Activated naive CD8-positive, alpha-beta T cell treated with anti-CD3 and anti-CD28 coated beads, Interleukin-2, amount 50 U/mL, for 16 hours (primary cell): Measurements from ENCODE around the gene SEC24C.
"Not testable (repeated sequence)": the region's sequence is repeated elsewhere in the genome, so short reads cannot be mapped to it uniquely, and the experiment has no call there.

Experiments
- DNase-seq: peaks from one replicate; pipeline ENCODE4 v3.0.0-alpha.2; 2020; ENCODE audit warnings: low read depth, low spot score

Gene SEC24C

DNA sequence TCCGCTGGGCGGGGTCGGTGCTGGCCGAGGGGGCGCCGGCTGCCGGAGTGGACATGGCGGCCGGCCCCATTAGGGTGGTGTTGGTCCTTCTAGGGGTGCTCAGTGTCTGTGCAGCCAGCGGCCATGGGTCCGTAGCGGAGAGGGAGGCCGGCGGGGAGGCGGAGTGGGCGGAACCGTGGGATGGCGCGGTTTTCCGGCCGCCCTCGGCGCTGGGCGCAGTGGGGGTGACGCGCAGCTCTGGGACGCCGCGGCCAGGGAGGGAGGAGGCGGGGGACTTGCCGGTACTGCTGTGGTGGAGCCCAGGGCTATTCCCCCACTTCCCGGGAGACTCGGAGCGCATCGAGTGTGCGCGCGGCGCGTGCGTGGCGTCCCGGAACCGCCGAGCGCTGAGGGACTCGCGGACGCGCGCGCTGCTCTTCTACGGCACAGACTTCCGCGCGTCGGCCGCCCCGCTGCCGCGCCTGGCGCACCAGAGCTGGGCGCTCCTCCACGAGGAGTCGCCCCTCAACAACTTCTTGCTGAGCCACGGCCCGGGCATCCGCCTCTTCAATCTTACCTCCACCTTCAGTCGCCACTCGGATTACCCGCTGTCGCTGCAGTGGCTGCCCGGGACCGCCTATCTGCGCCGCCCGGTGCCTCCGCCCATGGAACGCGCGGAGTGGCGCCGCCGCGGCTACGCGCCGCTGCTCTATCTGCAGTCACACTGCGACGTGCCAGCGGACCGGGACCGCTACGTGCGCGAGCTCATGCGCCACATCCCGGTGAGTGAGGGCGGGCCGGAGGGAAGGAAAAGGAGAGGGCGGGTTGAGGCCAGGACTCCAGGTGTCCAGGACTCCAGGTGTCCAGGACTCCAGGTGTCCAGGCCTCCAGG, 28.3 kb downstream of the SEC24C start:
- DNase-seq, result peak; percentile 42

DNA sequence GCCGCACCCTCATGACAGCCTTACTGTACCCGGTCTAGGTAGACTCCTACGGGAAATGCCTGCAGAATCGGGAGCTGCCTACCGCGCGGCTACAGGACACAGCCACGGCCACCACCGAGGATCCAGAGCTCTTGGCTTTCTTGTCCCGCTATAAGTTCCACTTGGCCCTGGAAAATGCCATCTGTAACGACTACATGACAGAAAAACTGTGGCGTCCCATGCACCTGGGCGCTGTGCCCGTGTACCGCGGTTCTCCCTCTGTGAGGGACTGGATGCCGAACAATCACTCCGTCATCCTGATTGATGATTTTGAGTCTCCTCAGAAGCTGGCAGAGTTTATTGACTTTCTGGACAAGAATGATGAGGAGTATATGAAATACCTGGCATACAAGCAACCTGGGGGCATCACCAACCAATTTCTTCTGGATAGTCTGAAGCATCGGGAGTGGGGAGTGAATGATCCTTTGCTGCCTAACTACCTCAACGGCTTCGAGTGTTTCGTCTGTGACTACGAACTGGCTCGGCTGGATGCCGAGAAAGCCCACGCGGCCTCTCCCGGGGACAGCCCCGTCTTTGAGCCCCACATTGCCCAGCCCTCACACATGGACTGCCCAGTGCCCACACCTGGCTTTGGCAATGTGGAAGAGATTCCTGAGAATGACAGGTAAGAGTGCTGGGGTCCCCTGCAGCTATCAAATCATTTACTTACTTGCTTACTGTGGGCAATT, 29.1 kb downstream of the SEC24C start:
- DNase-seq, result no peak

DNA sequence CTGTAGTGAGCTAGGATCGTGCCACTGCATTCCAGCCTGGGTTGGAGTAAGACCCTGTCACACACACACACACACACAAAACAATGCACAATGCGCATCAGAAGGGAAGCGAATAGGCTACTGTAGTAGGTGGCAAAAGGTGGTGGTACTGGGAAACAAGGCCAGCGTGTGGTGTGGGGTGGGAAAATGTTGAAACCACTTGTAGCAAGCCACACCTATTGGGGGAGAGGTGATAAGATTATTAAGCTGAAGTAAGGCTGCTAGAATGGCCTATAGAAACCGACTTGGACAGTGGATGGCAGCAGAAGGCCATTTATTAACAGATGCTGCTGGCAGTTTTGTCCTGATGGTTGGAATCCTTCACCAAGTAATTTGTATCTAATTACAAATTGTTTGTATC, 30.5 kb downstream of the SEC24C start:
- DNase-seq, result no peak

DNA sequence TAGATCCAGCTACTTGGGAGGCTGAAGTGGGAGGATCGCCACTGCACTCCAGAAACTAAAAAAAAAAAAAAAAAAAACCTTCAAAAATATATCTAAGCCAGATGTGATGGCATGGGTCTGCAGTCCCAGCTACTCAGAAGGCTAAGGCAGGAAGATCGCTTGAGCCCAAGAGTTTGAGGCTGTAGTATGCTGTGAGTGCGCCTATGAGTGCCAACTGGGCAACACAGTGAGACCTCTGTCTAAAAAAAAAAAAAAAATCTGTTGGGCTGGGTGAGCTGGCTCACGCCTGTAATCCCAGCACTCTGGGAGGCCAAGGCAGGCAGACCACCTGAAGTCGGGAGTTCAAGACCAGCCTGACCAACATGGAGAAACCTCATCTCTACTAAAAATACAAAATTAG, 34.8 kb downstream of the SEC24C start:
- DNase-seq, result no peak

DNA sequence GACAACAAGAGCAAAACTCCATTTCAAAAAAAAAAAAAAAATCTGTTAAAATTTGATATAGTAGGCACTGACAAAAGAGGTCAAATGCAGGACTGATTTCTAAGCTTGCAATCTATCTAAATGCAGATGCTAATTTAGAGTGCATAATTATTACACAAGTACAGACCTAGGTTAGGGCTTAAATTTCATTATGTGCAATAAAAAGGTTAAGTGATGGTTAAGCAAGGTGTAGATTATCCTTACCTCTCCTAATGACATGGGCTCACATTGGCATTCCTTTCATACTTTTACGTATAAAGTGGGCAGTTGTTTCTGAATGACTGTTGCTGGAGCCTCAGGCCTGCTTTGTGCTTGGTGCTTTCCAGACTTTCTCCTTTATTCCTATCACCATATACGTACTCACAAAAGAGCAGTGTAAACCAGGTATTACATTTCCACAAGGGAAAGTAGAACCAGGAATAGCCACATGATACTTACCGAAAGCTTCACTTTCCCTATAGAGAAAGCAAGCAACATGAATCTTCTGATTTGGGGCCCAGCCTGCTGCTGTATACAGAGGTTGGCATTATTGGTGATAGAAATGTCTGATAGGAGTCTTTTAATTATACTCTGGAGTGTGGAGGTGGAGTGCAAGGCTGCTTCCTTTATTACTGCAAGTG, 35.5 kb downstream of the SEC24C start:
- no peak for DNase-seq

DNA sequence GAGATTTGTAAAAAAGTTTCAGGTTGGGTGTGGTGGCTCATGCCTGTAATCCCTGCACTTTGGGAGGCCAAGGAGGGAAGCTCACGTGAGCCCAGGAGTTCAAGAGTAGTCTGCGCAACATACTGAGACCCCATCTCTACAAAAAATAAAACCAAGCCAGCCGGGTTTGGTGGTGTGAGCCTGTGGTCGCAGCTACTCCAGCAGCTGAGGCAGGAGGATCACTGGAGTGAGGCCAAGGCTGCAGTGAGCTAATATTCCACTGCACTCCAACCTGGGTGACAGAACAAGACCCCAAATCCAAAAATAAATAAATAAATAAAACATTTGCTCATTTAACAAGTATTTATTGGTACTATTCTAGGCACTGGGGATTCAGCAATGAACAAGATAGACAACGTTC, 36.1 kb downstream of the SEC24C start:
- DNase-seq, result no peak

DNA sequence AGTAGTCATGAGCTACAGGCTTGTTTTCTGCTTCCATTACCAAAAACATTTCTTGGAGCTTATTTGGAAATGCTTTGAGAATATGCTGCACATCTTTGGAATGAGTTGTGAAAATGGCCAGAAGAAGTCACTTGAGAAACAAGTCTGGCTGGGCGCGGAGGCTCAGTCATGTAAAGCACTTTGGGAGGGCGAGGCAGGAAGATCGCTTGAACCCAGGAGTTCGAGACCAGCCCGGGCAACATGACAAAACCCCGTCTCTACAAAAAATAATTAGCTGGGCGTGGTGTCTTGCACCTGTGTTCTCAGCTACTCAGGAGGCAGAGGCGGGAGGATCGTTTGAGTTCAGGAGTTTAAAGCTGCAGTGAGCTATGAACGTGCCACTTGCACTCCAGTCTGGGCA, 36.8 kb downstream of the SEC24C start:
- no peak for DNase-seq

DNA sequence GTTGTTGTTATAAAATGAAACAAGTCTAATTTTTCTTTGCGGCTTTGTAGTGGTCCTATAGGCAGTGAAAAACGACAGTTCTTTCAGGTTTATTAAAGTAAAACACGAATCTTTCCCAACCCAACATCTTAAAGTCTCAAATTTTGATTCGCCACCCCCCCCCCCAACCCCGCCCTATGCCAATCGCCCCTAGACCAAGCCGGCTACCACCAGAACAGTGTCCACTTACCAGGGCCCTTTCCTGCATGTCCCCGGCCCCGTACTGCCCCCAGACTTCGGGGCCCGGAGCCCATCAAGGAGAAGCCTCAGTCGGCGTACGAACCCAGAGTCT, 37.3 kb downstream of the SEC24C start:
- no peak for DNase-seq

DNA sequence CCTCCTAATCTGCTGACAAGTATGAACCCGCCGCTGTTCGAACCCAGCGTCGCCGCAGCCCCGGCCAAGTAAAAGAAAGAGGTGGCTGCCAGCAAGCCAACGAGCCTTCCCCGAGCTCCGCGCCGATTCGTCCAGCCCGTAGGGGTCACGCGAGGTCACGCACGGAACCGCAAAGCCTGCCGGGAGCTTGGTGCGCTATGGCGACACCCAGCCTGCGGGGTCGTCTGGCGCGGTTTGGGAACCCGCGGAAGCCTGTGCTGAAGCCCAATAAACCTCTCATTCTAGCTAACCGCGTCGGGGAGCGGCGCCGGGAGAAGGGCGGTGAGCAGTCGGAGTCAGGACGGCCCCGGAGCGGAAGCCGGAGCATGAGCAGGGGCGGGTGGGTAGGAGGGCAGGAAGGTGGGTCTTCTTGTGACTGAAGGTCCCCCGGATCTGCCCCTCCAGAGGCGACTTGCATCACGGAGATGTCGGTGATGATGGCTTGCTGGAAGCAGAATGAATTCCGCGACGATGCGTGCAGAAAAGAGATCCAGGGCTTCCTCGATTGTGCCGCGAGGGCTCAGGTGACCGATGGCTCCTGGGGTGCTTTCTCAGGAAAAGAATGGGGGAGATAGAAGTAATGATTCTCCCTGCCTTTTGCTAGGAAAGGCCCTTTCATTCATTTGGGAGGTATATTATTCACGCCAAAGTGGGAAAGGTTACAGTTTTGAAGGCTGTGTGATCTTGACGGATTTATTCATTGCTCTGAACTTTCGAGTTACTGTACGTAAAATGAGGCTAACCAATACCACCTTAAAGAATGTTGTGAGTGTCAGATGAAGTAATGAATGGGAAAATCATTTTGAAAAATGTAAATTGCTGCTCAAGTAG, 37.9 kb downstream of the SEC24C start, which contains the start of gene CHCHD1:
TSS of gene CHCHD1 (plus strand) at position 170 of the 870 bp plus-strand sequence. CDS start at position 198, 28 bp downstream.
- DNase-seq, result peak; percentile 88

DNA sequence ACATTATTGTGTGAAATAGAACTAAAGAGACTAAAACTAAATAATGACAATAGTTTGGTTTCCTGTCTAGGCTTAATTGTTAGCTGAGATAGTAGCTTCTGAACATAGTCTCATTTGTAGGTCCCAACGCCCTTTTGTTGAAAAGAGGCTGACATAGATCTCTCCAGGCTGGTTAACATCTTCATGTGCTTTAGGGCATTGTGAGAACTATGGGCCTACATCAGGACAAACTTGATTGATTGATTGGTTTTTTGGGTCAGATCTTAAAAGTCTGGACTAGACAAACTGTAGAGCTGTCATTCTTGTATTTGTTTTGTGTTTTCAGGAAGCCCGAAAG, 38.5 kb downstream of the SEC24C start:
- no peak for DNase-seq

DNA sequence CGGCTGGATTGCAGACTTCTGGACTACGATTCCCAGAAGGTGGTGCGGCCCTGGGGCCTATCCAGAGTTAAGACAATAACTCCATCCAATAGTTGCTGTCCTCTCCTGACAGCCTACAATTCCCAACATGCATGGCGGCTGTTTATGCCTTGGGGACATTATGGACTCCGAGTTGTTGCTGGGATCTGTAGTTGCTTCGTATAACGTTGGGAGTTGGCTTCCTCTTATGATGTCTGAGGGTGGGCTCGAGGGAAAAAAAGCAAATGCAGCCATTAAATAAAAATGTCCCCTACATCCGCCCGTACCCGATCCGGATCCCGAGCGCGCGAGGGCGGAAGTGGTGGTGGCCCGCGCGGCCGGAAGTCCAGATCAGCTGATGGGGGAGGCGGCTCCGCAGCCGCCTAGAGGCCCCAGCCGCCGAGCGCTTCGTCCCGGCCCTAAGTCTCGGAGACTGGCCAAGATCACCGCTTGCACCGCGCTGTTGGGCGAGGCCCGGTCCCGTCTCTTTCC, 41.1 kb downstream of the SEC24C start, which contains the start of gene ZSWIM8:
TSS of gene ZSWIM8 (plus strand) at position 396 of the 510 bp plus-strand sequence. CDS start 273 bp downstream, outside the sequence.
- DNase-seq, result peak; percentile 62

DNA sequence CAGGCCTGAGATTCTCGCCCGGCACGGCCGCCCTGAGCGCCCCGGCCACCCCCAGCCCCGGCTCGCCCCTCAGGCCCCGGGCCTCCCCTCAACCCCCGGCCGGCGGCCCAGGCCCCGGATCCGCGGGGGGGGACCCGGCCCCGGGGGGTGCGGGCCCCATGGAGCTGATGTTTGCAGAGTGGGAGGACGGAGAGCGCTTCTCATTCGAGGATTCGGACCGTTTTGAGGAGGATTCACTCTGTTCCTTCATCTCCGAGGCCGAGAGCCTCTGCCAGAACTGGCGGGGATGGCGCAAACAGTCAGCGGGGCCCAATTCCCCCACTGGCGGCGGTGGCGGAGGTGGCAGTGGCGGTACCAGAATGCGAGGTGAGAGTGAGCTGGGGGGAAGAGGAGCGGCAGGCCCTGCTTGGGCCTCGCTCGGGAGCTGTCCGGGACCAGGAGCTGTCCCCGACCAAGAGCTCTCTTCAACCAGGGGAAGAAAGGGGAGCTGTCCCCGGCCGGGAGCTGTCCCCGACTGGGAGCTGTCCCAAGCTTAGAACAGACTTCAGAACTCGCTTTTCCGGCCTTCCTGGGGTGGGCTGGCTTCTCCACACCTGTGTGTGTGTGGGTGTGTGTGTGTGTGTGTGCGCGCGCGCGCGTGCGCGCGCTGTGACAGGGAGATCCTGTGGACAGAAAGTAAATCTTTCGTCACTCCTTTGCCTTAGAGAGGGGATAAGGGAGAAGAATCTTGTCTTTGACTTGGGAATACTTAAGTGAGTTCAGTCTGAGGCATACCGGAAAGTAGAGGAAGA, 41.7 kb downstream of the SEC24C start:
- no peak for DNase-seq

DNA sequence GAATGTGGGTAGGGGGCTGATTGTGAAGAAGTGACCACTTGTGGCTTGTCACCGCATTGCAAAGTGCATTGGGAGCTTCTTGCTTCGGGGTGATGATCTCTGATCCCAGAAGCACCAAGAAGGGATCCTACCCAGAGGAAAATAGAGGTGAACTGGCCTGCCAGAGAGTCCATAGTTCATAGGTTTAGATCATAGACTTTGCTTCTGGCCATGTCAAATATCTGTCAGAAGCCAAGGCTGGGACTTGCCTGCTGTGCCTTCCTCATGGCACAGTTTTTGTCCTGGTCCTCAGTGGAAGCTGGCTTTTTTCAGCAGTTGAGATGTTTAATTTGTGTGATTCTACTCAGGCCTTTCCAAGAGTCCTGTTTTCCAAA, 42.3 kb downstream of the SEC24C start:
- DNase-seq, result no peak

DNA sequence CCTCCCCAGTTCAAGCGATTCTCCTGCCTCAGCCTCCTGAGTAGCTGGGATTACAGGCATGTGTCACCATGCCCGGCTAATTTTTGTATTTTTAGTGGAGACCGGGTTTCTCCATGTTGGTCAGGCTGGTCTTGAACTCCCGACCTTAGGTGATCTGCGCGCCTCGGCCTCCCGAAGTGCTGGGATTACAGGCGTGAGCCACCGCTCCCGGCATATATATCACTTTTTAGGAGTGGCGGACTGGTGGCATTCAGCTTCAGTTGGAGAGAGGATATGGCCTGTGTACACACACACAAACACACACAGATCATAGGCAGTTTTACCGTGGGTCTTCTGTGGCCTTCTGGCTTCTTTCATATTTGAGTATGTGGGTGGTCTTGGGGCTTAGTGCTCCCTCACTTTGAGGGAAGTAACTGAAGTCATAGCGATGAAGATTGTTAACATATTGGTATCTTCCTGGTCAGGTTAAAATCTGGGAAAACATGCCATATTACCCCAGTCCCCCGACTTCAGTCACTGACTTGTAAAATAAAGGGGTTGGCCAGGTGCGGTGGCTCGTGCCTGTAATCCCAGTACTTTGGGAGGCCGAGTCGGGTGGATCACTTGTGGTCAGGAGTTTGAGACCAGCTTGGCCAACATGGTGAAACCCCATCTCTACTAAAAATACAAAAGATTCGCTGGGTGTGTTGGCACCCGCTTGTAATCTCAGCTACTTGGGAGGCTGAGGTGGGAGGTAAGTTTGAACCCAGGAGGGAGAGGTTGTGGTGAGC, 43.0 kb downstream of the SEC24C start:
- not testable (repeated sequence) for DNase-seq

DNA sequence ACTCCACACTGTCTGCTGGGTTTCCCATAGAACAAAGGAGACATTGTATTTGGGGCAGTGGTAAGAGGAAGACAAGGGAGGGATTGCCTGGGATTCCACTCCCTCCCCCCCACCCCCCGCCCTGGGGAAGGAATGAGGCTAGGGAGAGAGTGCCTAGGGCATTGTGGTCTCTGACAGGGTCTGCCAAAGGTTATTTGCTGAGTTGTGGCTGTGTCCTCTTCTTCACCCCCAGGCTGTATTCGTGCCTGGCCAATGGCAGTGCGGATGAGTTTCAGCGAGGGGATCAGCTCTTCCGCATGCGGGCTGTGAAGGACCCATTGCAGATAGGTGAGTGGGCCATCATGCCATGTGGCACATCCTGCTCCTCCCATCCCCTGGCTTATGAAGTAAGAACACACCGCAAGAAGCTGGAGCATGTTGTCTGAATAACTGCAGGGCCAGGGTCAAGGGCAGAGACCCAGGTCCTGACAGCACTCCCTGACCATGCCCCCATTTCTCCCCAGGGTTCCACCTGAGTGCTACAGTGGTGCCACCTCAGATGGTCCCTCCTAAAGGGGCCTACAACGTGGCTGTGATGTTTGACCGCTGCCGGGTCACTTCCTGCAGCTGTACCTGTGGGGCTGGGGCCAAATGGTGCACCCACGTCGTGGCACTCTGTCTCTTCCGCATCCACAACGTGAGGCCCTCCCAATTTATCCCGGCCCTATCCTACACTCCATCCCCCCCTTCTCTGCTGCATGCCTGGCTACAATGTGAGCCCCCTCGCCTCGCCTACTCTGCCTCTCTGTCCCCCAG, 44.9 kb downstream of the SEC24C start:
- no peak for DNase-seq

DNA sequence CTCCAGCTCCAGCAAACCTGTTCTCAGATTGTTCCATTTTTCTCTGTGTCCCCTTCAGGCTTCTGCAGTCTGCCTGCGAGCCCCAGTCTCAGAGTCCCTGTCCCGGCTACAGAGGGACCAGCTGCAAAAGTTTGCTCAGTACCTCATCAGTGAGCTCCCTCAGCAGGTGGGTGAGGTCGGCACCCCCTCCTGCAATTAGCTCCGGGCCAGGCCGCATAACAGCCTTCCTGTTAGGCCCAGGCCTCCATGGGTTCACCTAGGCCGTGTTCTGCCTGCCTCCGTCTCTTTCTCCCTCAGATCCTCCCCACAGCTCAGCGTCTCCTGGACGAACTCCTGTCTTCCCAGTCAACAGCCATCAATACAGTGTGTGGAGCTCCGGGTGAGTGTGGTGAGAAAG, 45.5 kb downstream of the SEC24C start:
- DNase-seq, result no peak

DNA sequence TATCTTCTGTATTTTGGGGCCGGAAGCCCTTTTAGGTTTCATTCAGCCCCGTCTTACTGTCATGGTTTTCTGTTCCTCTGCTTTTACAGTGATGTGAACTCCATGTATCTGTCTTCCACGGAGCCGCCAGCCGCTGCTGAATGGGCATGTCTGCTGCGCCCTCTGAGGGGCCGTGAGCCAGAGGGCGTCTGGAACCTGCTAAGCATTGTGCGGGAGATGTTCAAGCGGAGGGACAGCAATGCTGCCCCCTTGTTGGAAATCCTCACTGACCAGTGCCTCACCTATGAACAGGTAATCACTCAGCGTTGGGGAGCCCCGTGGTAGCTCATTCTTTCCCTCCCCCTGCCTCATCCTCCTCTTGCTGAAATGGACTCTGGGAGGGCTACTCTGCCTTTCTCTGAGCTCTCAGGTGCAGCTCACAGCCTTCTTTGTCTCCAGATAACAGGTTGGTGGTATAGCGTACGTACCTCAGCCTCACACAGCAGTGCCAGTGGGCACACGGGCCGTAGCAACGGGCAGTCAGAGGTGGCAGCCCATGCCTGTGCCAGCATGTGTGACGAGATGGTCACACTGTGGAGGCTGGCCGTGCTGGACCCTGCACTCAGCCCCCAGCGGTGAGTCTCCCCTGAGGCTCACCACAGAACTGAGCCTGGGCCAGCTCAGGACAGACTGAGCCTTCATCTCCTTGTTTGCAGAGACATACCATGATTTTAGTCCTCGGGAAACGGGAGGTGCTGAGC, 46.9 kb downstream of the SEC24C start:
- DNase-seq, result no peak

DNA sequence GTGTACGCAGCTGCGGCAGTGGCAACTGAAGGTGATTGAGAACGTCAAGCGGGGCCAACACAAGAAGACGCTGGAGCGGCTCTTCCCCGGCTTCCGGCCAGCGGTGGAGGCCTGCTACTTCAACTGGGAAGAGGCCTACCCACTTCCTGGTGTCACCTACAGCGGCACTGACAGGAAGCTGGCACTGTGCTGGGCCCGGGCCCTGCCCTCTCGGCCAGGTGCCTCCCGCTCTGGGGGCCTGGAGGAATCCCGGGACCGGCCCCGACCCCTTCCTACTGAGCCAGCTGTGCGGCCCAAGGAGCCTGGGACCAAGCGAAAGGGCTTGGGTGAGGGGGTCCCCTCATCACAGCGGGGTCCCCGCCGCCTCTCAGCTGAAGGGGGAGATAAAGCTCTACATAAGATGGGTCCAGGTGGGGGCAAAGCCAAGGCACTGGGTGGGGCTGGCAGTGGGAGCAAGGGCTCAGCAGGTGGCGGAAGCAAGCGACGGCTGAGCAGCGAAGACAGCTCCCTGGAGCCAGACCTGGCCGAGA, 47.8 kb downstream of the SEC24C start:
- no peak for DNase-seq
